Measurements from ENCODE around the gene AFAP1L1. TPM values are rescaled to one million over a fixed set of nuclear protein-coding genes. Genes with fewer than 3 reads are reported as not detected.
A peak's percentile ranks its signal among the peaks of the same experiment; 100 is the strongest.

The AFAP1L1 gene
- total and polyA plus RNA-seq, 2 of the 13 experiments (the other 11 are each of a cell fraction or from before 2014, with no cell fraction given), result 0.38 to 1.0 TPM

DNA sequence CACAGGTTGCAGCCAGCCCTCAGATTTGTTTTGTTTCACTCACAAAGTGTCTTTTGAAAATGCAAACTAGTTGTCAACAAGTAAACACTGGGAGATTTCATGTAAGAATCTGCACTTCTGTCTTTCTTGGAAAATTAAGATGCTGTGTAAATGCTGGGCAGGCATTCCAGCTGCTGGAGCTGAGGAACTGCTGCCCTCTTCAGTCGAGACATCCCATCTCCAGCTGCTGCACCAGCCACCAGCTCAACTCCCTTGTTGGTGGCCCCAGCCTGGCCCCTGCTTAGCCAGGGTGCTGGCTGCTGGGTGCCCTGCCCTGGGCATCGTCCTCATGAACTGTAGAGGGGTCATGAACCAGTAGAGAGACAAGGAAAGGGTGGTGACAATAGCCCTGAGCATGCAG lies 33.1 kb upstream of the AFAP1L1 start:
- BruUV-seq (replicated peaks), result no TSS peak
- CTCF ChIA-PET (ENCODE audit: low intra/inter-chr PET ratio, low total read pairs), result interaction anchor here (1.1 kb wide), 1 partner anchor 113 kb away, joined by 3 read pairs; no protein-coding TSS in a partner anchor
- TF ChIP-seq XBP1 (CRISPR knock-in tag; IDR thresholded peaks at IDR 0.05), result no peak
- TF ChIP-seq, protein P1, sequence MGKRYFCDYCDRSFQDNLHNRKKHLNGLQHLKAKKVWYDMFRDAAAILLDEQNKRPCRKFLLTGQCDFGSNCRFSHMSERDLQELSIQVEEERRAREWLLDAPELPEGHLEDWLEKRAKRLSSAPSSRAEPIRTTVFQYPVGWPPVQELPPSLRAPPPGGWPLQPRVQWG (CRISPR knock-in tag; IDR thresholded peaks at IDR 0.05; ENCODE audit: borderline replicate concordance, low read depth), result no peak
- TF ChIP-seq FOSL2 (CRISPR knock-in tag; IDR thresholded peaks at IDR 0.05), result no peak
- TF ChIP-seq, protein P2, sequence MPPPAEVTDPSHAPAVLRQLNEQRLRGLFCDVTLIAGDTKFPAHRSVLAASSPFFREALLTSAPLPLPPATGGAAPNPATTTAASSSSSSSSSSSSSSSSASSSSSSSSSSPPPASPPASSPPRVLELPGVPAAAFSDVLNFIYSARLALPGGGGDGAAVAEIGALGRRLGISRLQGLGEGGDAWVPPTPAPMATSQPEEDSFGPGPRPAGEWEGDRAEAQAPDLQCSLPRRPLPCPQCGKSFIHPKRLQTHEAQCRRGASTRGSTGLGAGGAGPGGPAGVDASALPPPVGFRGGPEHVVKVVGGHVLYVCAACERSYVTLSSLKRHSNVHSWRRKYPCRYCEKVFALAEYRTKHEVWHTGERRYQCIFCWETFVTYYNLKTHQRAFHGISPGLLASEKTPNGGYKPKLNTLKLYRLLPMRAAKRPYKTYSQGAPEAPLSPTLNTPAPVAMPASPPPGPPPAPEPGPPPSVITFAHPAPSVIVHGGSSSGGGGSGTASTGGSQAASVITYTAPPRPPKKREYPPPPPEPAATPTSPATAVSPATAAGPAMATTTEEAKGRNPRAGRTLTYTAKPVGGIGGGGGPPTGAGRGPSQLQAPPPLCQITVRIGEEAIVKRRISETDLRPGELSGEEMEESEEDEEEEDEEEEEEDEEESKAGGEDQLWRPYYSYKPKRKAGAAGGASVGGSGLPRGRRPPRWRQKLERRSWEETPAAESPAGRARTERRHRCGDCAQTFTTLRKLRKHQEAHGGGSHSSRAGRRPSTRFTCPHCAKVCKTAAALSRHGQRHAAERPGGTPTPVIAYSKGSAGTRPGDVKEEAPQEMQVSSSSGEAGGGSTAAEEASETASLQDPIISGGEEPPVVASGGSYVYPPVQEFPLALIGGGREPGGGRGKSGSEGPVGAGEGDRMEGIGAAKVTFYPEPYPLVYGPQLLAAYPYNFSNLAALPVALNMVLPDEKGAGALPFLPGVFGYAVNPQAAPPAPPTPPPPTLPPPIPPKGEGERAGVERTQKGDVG (CRISPR knock-in tag; IDR thresholded peaks at IDR 0.05; ENCODE audit: borderline replicate concordance), result no peak
- no peak for TF ChIP-seq MNT (IDR thresholded peaks at IDR 0.05)
- no peak for TF ChIP-seq NR1H2 (CRISPR knock-in tag; IDR thresholded peaks at IDR 0.05; ENCODE audit: borderline replicate concordance, low read depth)
- no peak for TF ChIP-seq ZBTB42 (CRISPR knock-in tag; IDR thresholded peaks at IDR 0.05)
- TF ChIP-seq HNRNPL (IDR thresholded peaks at IDR 0.05; ENCODE audit: low read depth, low read length), result no peak
- no peak for TF ChIP-seq RFX1 (IDR thresholded peaks at IDR 0.05)
- no peak for TF ChIP-seq HMGXB3 (CRISPR knock-in tag; IDR thresholded peaks at IDR 0.05; ENCODE audit: borderline replicate concordance)
- no peak for TF ChIP-seq ZNF367 (CRISPR knock-in tag; IDR thresholded peaks at IDR 0.05; ENCODE audit: borderline replicate concordance)
- peak; percentile 54 for TF ChIP-seq STAG1 (CRISPR knock-in tag; IDR thresholded peaks at IDR 0.05)
- no peak for TF ChIP-seq ZNF616 (CRISPR knock-in tag; IDR thresholded peaks at IDR 0.05; ENCODE audit: low read depth)
- TF ChIP-seq, protein P3, sequence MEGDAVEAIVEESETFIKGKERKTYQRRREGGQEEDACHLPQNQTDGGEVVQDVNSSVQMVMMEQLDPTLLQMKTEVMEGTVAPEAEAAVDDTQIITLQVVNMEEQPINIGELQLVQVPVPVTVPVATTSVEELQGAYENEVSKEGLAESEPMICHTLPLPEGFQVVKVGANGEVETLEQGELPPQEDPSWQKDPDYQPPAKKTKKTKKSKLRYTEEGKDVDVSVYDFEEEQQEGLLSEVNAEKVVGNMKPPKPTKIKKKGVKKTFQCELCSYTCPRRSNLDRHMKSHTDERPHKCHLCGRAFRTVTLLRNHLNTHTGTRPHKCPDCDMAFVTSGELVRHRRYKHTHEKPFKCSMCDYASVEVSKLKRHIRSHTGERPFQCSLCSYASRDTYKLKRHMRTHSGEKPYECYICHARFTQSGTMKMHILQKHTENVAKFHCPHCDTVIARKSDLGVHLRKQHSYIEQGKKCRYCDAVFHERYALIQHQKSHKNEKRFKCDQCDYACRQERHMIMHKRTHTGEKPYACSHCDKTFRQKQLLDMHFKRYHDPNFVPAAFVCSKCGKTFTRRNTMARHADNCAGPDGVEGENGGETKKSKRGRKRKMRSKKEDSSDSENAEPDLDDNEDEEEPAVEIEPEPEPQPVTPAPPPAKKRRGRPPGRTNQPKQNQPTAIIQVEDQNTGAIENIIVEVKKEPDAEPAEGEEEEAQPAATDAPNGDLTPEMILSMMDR (CRISPR knock-in tag; IDR thresholded peaks at IDR 0.05), result peak; percentile 63

More for the DNA sequence above, 33.1 kb upstream of the AFAP1L1 start:
- no peak overlapping the region for H3K27ac ChIP-seq (ENCODE audit: extremely low read length, insufficient read depth, low read length)
- in situ Hi-C loops (cut with HindIII; ENCODE audit: extremely low pct_ligation_motif_present, low pct_unique_long_range_greater_than_20kb) (no loop called here), intact Hi-C loops (cut with micrococcal nuclease; ENCODE audit: unreplicated experiment) (no loop called here)
- no peak for DNase-seq (ENCODE audit: low spot score)
- no peak for FAIRE-seq
- H3K4me2 ChIP-seq (ENCODE audit: low read depth, low read length), result no peak overlapping the region
- no peak overlapping the region for H2AFZ ChIP-seq (ENCODE audit: low read length)
- H3K27me3 ChIP-seq (ENCODE audit: control insufficient read depth in 1 of 2, insufficient read depth in 2 of 2, low read length in 2 of 2), result no peaks in the 10 kb centered on the region
- no peaks in the 10 kb centered on the region for H3K36me3 ChIP-seq (replicated peaks in 1 of 2; ENCODE audit: control insufficient read depth in 1 of 2, insufficient read depth in 2 of 2, low read length in 2 of 2)
- POLR2A ChIA-PET, result no interaction called here
- no peaks in the 10 kb centered on the region for H3K4me1 ChIP-seq (ENCODE audit: insufficient read depth, low read length)
- H3K9me3 ChIP-seq (ENCODE audit: low read length), result no peaks in the 10 kb centered on the region
- no peaks in the 10 kb centered on the region for H4K20me1 ChIP-seq (ENCODE audit: insufficient read depth, low read length)
- ATAC-seq, result peak; percentile 57; the same call in 2 of the 3 replicates
- H3K9ac ChIP-seq (ENCODE audit: insufficient read depth, low read depth, low read length), result no peak overlapping the region
- H3K4me3 ChIP-seq (replicated peaks in 1 of 3; ENCODE audit: insufficient read depth in 1 of 3, low read depth in 2 of 3, low read length in 3 of 3), result no peak overlapping the region
- 100% methylated on average over 1 of the region's 2 CpGs for WGBS (ENCODE audit: low lambda C conversion rate)
- H3K79me2 ChIP-seq (ENCODE audit: insufficient read depth, low read length), result no peaks in the 10 kb centered on the region

Measured in HepG2 (cell line).